ENCODE data around the gene SETD2.

The SETD2 gene

GRCh38 chr3:47134311-47134710, 29.6 kb downstream of the SETD2 start:
- Histone ChIP-seq H3K27ac (replicated peaks) (no peak overlapping the region), H3K27me3 (ENCODE audit: insufficient read depth, poor library complexity, severe bottlenecking) (no peaks in the 10 kb centered on the region), H3K4me3 (replicated peaks; ENCODE audit: insufficient read depth, low read length) (no peak overlapping the region)
- DNase-seq (ENCODE audit: low read depth in 1 of 2, low spot score in 1 of 2): no peak
- TF ChIP-seq GABPA (IDR thresholded peaks at IDR 0.05; ENCODE audit: low read depth): no peak
- no peak for TF ChIP-seq CTCF (IDR thresholded peaks at IDR 0.05; ENCODE audit: insufficient read depth, low read length)
- TF ChIP-seq REST (IDR thresholded peaks at IDR 0.05; ENCODE audit: insufficient replicate concordance, low read depth): no peak
- no peak for TF ChIP-seq SPI1 (IDR thresholded peaks at IDR 0.05; ENCODE audit: borderline replicate concordance, low read depth)
- TF ChIP-seq POLR2AphosphoS5 (IDR thresholded peaks at IDR 0.05; ENCODE audit: low read depth): no peak

GRCh38 chr3:47133641-47134040, 30.3 kb downstream of the SETD2 start:
- DNase-seq (ENCODE audit: low read depth in 1 of 2, low spot score in 1 of 2): no peak
- Histone ChIP-seq H3K27me3 (ENCODE audit: insufficient read depth, poor library complexity, severe bottlenecking) (no peaks in the 10 kb centered on the region), H3K4me3 (replicated peaks; ENCODE audit: insufficient read depth, low read length) (no peak overlapping the region), H3K27ac (replicated peaks) (no peak overlapping the region)
- no peak for TF ChIP-seq SPI1 (IDR thresholded peaks at IDR 0.05; ENCODE audit: borderline replicate concordance, low read depth)
- no peak for TF ChIP-seq CTCF (IDR thresholded peaks at IDR 0.05; ENCODE audit: insufficient read depth, low read length)
- TF ChIP-seq GABPA (IDR thresholded peaks at IDR 0.05; ENCODE audit: low read depth): no peak
- TF ChIP-seq REST (IDR thresholded peaks at IDR 0.05; ENCODE audit: insufficient replicate concordance, low read depth): no peak
- no peak for TF ChIP-seq POLR2AphosphoS5 (IDR thresholded peaks at IDR 0.05; ENCODE audit: low read depth)

GRCh38 chr3:47130557-47130956, 33.4 kb downstream of the SETD2 start:
- Histone ChIP-seq H3K27ac (replicated peaks) (no peak overlapping the region), H3K4me3 (replicated peaks; ENCODE audit: insufficient read depth, low read length) (no peak overlapping the region), H3K27me3 (ENCODE audit: insufficient read depth, poor library complexity, severe bottlenecking) (no peaks in the 10 kb centered on the region)
- TF ChIP-seq GABPA (IDR thresholded peaks at IDR 0.05; ENCODE audit: low read depth): no peak
- no peak for TF ChIP-seq POLR2AphosphoS5 (IDR thresholded peaks at IDR 0.05; ENCODE audit: low read depth)
- TF ChIP-seq REST (IDR thresholded peaks at IDR 0.05; ENCODE audit: insufficient replicate concordance, low read depth): no peak
- DNase-seq (ENCODE audit: low read depth in 1 of 2, low spot score in 1 of 2): no peak

- Histone ChIP-seq H3K27me3 (ENCODE audit: insufficient read depth, poor library complexity, severe bottlenecking) (no peaks in the 10 kb centered on the region), H3K27ac (replicated peaks) (no peak overlapping the region), H3K4me3 (replicated peaks; ENCODE audit: insufficient read depth, low read length) (no peak overlapping the region)
- DNase-seq (ENCODE audit: low read depth in 1 of 2, low spot score in 1 of 2): no peak
- TF ChIP-seq SPI1 (IDR thresholded peaks at IDR 0.05; ENCODE audit: borderline replicate concordance, low read depth): no peak
- TF ChIP-seq POLR2AphosphoS5 (IDR thresholded peaks at IDR 0.05; ENCODE audit: low read depth): no peak
Observed at GRCh38 chr3:47128137-47128536, 35.8 kb downstream of the SETD2 start.

All from HL-60 (cell line).